HepG2 (cell line): ENCODE results near the gene MORF4L1. TPM values are rescaled to one million over a fixed set of nuclear protein-coding genes. Genes with fewer than 3 reads are reported as not detected.

Experiments
- ATM ChIP-seq: fragments of 450-650 bp; IDR thresholded peaks from 2 replicates; pipeline ENCODE4 v1.7.1; 2017; ENCODE audit warnings: mild to moderate bottlenecking, borderline replicate concordance
- CSRNP2 ChIP-seq: sonication (generic); formaldehyde crosslinking; conservative IDR thresholded peaks from 2 replicates; pipeline ENCODE4 v1.8.0; 2022; ENCODE audit warnings: low read depth, missing genetic modification reagents
- FLYWCH1 ChIP-seq: sonication (generic); formaldehyde crosslinking; IDR thresholded peaks from 2 replicates; pipeline ENCODE4 v1.8.1; 2023; ENCODE audit warnings: mild to moderate bottlenecking, missing genetic modification reagents
- GMEB1 ChIP-seq: sonication (generic); formaldehyde crosslinking; IDR thresholded peaks from 2 replicates; pipeline ENCODE4 v1.5.1; 2020; ENCODE audit warnings: missing genetic modification reagents, mild to moderate bottlenecking, borderline replicate concordance
- IRF2 ChIP-seq: IDR thresholded peaks from 2 replicates; pipeline ENCODE4 v1.6.1; 2018; ENCODE audit warnings: missing genetic modification reagents, missing compliant biosample characterization
- KLF13 ChIP-seq: sonication (generic); formaldehyde crosslinking; IDR thresholded peaks from 2 replicates; pipeline ENCODE4 v1.4.0; 2020; ENCODE audit warnings: mild to moderate bottlenecking, missing genetic modification reagents
- KLF9 ChIP-seq: IDR thresholded peaks from 2 replicates; pipeline ENCODE4 v1.6.1; 2016; ENCODE audit warnings: low read depth
- MAZ ChIP-seq, 2 experiments: sonication (generic) in 1 of 2; formaldehyde crosslinking in 1 of 2; IDR thresholded peaks; 2 replicates each; pipeline versions ENCODE4 v1.5.0 to v1.6.1; 2012 to 2020; ENCODE audit warnings: low read depth in 2 of 2, mild to moderate bottlenecking in 2 of 2, borderline replicate concordance in 1 of 2, improper control_type of control experiment in 1 of 2, low read length in 1 of 2, missing genetic modification reagents in 1 of 2, moderate library complexity in 1 of 2
- NR0B2 ChIP-seq: sonication (generic); formaldehyde crosslinking; IDR thresholded peaks from 2 replicates; pipeline ENCODE4 v1.4.0; 2020; ENCODE audit warnings: mild to moderate bottlenecking, missing genetic modification reagents
- PLSCR1 ChIP-seq: sonication (generic); formaldehyde crosslinking; IDR thresholded peaks from 2 replicates; pipeline ENCODE4 v1.5.0; 2020; ENCODE audit warnings: missing genetic modification reagents, mild to moderate bottlenecking, borderline replicate concordance
- SALL2 ChIP-seq: sonication (generic); formaldehyde crosslinking; IDR thresholded peaks from 2 replicates; pipeline ENCODE4 v1.8.1; 2023; ENCODE audit warnings: mild to moderate bottlenecking, missing genetic modification reagents, inconsistent platforms
- SIN3B ChIP-seq: fragments of 150-350 bp; IDR thresholded peaks from 2 replicates; pipeline ENCODE4 v1.6.1; 2014; ENCODE audit warnings: low read length
- SP1 ChIP-seq, 2 experiments: fragments of 450-650 bp in 1 of 2; sonication (generic) in 1 of 2; formaldehyde crosslinking in 1 of 2; IDR thresholded peaks; 2 replicates each; pipeline versions ENCODE4 v1.4.0 to v1.6.1; 2016 to 2020; ENCODE audit warnings: missing genetic modification reagents in 1 of 2
- THAP8 ChIP-seq: sonication (generic); formaldehyde crosslinking; IDR thresholded peaks from 2 replicates; pipeline ENCODE4 v1.5.1; 2020; ENCODE audit warnings: missing genetic modification reagents, mild to moderate bottlenecking, borderline replicate concordance
- ZNF121 ChIP-seq: sonication (generic); formaldehyde crosslinking; IDR thresholded peaks from 2 replicates; pipeline ENCODE4 v1.5.0; 2020; ENCODE audit warnings: mild to moderate bottlenecking, missing genetic modification reagents
- ZNF441 ChIP-seq: sonication (generic); formaldehyde crosslinking; IDR thresholded peaks from 2 replicates; pipeline ENCODE4 v1.7.0; 2021; ENCODE audit warnings: missing genetic modification reagents, borderline replicate concordance
- ZNF546 ChIP-seq: sonication (generic); formaldehyde crosslinking; conservative IDR thresholded peaks from 2 replicates; pipeline ENCODE4 v1.8.1; 2023; ENCODE audit warnings: mild to moderate bottlenecking, missing genetic modification reagents
- ZNF569 ChIP-seq: sonication (generic); formaldehyde crosslinking; IDR thresholded peaks from 2 replicates; pipeline ENCODE4 v1.5.0; 2020; ENCODE audit warnings: mild to moderate bottlenecking, missing genetic modification reagents, moderate library complexity, borderline replicate concordance
- ZNF672 ChIP-seq: sonication (generic); formaldehyde crosslinking; IDR thresholded peaks from 2 replicates; pipeline ENCODE4 v1.8.1; 2022; ENCODE audit warnings: missing genetic modification reagents
- ZNF773 ChIP-seq: sonication (generic); formaldehyde crosslinking; IDR thresholded peaks from 2 replicates; pipeline ENCODE4 v1.4.0; 2020; ENCODE audit warnings: missing genetic modification reagents, borderline replicate concordance
- ZNF777 ChIP-seq: sonication (generic); formaldehyde crosslinking; IDR thresholded peaks from 2 replicates; pipeline ENCODE4 v1.4.0; 2020; ENCODE audit warnings: missing genetic modification reagents
- polyA plus RNA-seq, 8 experiments: library from polyadenylated mRNA; depleted of rRNA in 3 of 8; stranded (reverse) in 7 of 8; unstranded in 1 of 8; fragments of >200 nt; fragmentation: Illumina TruSeq in 4 of 8; extraction: Trizol in 4 of 8; gene quantifications; 2 replicates each; pipeline versions ENCODE4 v1.2.1 to v1.2.3, GENCODE V29; 2011 to 2016; ENCODE audit warnings: low read depth in 4 of 8, missing spikeins in 1 of 8, mixed read lengths in 1 of 8; ENCODE audit not compliant: insufficient read depth in 1 of 8
- total RNA-seq, 5 experiments: library from RNA; depleted of rRNA; stranded (reverse); fragments of >200 nt; fragmentation: Illumina TruSeq; extraction: Trizol; gene quantifications; 2 replicates each; pipeline ENCODE4 v1.2.3, GENCODE V29; 2016; ENCODE audit warnings: low read depth in 1 of 5

Gene MORF4L1
- total and polyA plus RNA-seq, 2 of the 13 experiments (the other 11 are each of a cell fraction or from before 2014, with no cell fraction given): 218 to 219 TPM

GRCh38 chr15:78873793-78874765, 1.4 kb downstream of the MORF4L1 start (continued):
- no peak for TF ChIP-seq ZNF569
- no peak for TF ChIP-seq KLF9 (CRISPR knock-in tag)
- TF ChIP-seq PLSCR1 (CRISPR knock-in tag): no peak
- no peak for TF ChIP-seq ZNF441 (CRISPR knock-in tag)
- no peak for TF ChIP-seq ZNF546
- no peak for TF ChIP-seq KLF13
- TF ChIP-seq FLYWCH1 (CRISPR knock-in tag): no peak
- no peak for TF ChIP-seq CSRNP2 (CRISPR knock-in tag)
- TF ChIP-seq THAP8 (CRISPR knock-in tag): no peak
- TF ChIP-seq ZNF773 (CRISPR knock-in tag): no peak
- no peak for TF ChIP-seq SP1 (IDR thresholded peaks at IDR 0.05)
- no peak for TF ChIP-seq SP1 (CRISPR knock-in tag; IDR thresholded peaks at IDR 0.05)
- TF ChIP-seq ZNF777 (CRISPR knock-in tag): no peak
- no peak for TF ChIP-seq GMEB1 (CRISPR knock-in tag)
- no peak for TF ChIP-seq NR0B2 (CRISPR knock-in tag)
- TF ChIP-seq SALL2: 0 out of 2 replicates have a peak, but pooled peaks have one; percentile 22
- no peak for TF ChIP-seq MAZ (IDR thresholded peaks at IDR 0.05; ENCODE audit: borderline replicate concordance, low read depth, low read length)
- no peak for TF ChIP-seq MAZ (CRISPR knock-in tag; IDR thresholded peaks at IDR 0.05; ENCODE audit: low read depth)
- no peak for TF ChIP-seq SIN3B
- no peak for TF ChIP-seq ZNF121 (CRISPR knock-in tag)
- no peak for TF ChIP-seq IRF2
- TF ChIP-seq ATM: no peak
- TF ChIP-seq ZNF672: no peak
